ENCODE measurements around the gene ZNF462.

The ZNF462 gene

DNA sequence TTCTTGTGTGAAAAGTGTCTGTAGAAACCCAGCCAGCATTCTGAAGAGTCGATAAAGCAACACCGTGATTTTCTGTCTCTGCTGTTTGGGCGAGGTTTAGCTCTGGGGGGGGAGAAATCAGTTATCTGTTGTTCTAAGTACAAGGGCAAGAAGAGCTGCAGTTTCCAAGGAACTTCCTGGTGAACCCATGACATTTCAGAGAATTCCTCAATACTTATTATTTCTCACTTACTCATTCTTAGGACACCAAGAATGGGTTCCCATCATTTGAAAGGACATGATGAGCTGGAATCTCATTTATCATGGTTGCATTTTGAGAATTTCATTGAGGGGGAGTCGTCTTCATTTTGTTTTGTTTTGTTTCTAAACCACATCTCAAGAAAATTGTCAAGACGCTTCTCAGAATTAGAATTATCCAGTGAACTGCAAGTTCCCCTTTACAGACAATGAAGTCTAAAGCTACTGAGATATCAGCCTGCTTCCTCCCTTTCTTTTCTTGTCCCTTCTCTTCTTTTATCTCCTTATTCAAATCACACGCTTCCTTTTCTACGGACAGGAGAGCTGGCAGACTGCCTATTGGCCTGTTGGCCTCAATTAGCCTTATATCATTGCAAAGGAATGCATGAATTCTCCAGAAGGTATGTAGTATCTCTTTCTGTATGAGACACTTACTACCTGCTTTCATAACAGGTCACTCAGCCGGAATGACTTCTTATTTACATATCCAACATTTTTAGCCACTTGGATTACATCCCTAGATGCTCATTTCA, 53.7 kb downstream of the ZNF462 start:
- Histone ChIP-seq H3K4me3 (ENCODE audit: low read depth in 1 of 2, low read length in 1 of 2) (no peak overlapping the region), H3K27ac (no peak overlapping the region)

DNA sequence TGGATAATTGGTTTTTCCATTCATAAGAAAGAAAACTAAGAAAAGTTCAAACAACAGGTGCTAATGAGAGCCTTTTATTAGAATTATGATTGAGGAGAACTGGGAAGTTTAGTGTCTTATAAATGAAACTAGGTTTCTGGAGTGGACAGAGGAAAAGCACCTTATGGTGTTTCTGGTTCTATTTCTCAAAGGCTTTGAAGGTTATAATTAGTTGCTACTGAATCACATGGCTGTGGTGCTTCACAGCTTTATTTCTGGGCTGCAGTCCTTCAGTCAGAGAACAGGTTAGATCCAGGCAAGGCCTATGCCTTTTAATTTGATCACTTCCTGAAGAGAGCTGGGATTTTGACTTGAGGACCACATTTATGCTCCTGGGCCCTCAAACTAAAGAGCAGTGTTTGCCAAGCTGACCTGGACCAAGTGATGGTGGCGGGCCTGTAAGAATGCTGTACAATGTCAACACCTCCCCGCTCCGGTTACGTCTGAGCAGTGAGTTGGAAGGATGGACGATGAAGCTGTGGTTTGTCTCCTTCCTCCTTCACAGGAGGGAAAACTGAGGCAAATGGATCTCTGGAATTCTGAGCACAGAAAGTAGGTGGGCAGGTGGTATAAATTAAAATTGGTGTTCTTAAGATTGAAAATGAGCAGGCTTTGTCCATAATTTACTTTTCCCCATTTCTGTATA, 56.0 kb downstream of the ZNF462 start:
- TF ChIP-seq, protein P1, sequence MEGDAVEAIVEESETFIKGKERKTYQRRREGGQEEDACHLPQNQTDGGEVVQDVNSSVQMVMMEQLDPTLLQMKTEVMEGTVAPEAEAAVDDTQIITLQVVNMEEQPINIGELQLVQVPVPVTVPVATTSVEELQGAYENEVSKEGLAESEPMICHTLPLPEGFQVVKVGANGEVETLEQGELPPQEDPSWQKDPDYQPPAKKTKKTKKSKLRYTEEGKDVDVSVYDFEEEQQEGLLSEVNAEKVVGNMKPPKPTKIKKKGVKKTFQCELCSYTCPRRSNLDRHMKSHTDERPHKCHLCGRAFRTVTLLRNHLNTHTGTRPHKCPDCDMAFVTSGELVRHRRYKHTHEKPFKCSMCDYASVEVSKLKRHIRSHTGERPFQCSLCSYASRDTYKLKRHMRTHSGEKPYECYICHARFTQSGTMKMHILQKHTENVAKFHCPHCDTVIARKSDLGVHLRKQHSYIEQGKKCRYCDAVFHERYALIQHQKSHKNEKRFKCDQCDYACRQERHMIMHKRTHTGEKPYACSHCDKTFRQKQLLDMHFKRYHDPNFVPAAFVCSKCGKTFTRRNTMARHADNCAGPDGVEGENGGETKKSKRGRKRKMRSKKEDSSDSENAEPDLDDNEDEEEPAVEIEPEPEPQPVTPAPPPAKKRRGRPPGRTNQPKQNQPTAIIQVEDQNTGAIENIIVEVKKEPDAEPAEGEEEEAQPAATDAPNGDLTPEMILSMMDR (IDR thresholded peaks at IDR 0.05), result no peak
- no peaks in the 10 kb centered on the region for H3K36me3 ChIP-seq

More for the DNA sequence above, 53.7 kb downstream of the ZNF462 start:
- no peaks in the 10 kb centered on the region for H3K27me3 ChIP-seq
- TF ChIP-seq, protein P1 (IDR thresholded peaks at IDR 0.05), result no peak
- H3K4me1 ChIP-seq (ENCODE audit: control insufficient read depth in 1 of 2, insufficient read depth in 1 of 2, low read depth in 1 of 2, low read length in 1 of 2), result no peaks in the 10 kb centered on the region
- H3K36me3 ChIP-seq, result no peaks in the 10 kb centered on the region
- H3K9me3 ChIP-seq, result no peaks in the 10 kb centered on the region

DNA sequence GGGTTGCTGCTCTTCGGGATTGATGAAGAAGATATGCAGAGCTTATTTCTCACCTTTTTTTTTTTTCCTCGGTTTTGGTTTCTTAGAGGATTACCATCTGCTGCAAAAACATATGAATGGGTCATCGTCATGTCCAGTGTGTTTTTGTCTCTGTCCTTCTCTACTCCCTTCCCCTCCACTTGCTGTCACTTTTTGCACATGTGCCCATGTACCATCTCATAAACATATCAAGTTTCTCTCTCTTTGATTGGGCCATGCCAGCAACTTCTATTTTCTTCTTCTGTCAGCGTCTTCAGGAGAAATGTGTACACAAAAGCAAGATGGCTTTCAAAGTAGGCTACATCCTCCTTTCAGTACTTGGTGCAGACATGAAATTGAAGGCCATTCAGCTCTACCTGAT, 57.1 kb downstream of the ZNF462 start:
- Histone ChIP-seq H3K27ac (no peak overlapping the region), H3K36me3 (no peaks in the 10 kb centered on the region), H3K9me3 (no peaks in the 10 kb centered on the region), H3K4me1 (ENCODE audit: control insufficient read depth in 1 of 2, insufficient read depth in 1 of 2, low read depth in 1 of 2, low read length in 1 of 2) (no peaks in the 10 kb centered on the region), H3K4me3 (ENCODE audit: low read depth in 1 of 2, low read length in 1 of 2) (no peak overlapping the region), H3K27me3 (no peaks in the 10 kb centered on the region)
- TF ChIP-seq, protein P1 (IDR thresholded peaks at IDR 0.05), result no peak

More for the DNA sequence above, 56.0 kb downstream of the ZNF462 start:
- Histone ChIP-seq H3K9me3 (no peaks in the 10 kb centered on the region), H3K4me3 (ENCODE audit: low read depth in 1 of 2, low read length in 1 of 2) (no peak overlapping the region), H3K27ac (no peak overlapping the region), H3K27me3 (no peaks in the 10 kb centered on the region), H3K4me1 (ENCODE audit: control insufficient read depth in 1 of 2, insufficient read depth in 1 of 2, low read depth in 1 of 2, low read length in 1 of 2) (no peaks in the 10 kb centered on the region)

DNA sequence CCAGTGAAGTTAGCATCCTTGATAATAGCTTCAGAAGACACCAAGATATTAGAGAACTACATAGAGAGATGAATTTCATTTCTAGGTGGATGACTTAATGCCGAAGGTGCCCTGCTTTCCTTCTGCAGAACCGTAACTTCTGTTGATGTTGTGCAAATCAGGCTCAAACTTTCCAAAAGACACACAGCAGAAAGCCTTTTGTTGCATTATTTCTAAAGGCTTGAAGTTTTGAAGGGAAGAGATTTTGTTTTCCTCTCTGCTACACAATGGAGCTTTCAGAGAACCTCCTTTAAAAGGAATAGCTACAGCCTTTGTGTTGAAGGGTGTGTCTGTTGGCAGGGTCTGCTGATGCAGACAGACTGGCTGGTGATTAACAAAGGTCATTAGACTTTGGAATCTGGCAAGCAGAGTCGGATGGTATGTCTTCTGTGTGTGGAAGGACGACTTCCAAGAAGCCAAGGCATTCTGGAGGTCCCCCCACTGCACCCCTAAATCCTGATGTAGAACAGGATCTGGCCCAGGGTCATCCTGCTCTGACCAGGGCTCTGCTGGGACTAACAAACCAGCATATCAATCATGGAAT, 57.8 kb downstream of the ZNF462 start:
- H3K27me3 ChIP-seq, result no peaks in the 10 kb centered on the region
- TF ChIP-seq, protein P1 (IDR thresholded peaks at IDR 0.05), result no peak
- no peak overlapping the region for H3K4me3 ChIP-seq (ENCODE audit: low read depth in 1 of 2, low read length in 1 of 2)
- no peaks in the 10 kb centered on the region for H3K9me3 ChIP-seq
- H3K4me1 ChIP-seq (ENCODE audit: control insufficient read depth in 1 of 2, insufficient read depth in 1 of 2, low read depth in 1 of 2, low read length in 1 of 2), result no peaks in the 10 kb centered on the region
- no peak overlapping the region for H3K27ac ChIP-seq
- no peaks in the 10 kb centered on the region for H3K36me3 ChIP-seq

DNA sequence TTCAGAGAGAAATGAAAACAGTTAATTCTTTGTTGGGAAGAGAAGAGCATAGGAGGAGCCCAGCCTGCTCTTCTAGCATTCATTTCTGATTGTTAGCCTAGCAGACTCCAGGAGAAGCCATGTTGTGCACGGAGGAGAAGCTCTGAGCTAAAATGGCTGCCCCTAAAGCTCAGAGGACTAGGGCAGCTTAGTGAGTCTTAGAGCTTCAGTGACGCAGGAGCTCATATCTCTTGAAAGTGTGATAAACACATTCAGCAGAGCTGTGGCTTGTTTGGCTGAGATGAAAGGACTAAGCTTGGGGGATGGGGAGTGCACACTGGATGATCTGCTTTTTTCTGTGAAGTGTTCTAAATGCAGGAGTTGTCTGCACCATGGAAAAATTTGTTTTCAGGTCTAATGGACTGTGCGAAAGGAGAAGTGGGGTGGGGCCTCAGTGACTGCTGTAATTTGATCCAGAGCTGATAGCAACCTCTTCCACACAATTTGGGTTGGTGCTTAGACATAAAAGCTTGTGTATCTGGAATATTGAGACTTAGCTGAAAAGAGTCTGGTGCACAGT, 58.5 kb downstream of the ZNF462 start:
- Histone ChIP-seq H3K27ac (no peak overlapping the region), H3K9me3 (no peaks in the 10 kb centered on the region), H3K4me3 (ENCODE audit: low read depth in 1 of 2, low read length in 1 of 2) (no peak overlapping the region), H3K27me3 (no peaks in the 10 kb centered on the region), H3K4me1 (ENCODE audit: control insufficient read depth in 1 of 2, insufficient read depth in 1 of 2, low read depth in 1 of 2, low read length in 1 of 2) (no peaks in the 10 kb centered on the region), H3K36me3 (no peaks in the 10 kb centered on the region)
- TF ChIP-seq, protein P1 (IDR thresholded peaks at IDR 0.05), result no peak
